HG02840 (cell line): ENCODE data around the gene LINC00632.
"Not testable (repeated sequence)": the region's sequence is repeated elsewhere in the genome, so short reads cannot be mapped to it uniquely, and the experiment has no call there.

Source experiments
- ATAC-seq: cut with Tn5 transposase; IDR thresholded peaks from one replicate; pipeline ENCODE4 v1.9.1; 2021; ENCODE audit warnings: mild to moderate bottlenecking, moderate library complexity, moderate number of reproducible peaks; ENCODE audit not compliant: unreplicated experiment, low FRiP score

Gene LINC00632

DNA sequence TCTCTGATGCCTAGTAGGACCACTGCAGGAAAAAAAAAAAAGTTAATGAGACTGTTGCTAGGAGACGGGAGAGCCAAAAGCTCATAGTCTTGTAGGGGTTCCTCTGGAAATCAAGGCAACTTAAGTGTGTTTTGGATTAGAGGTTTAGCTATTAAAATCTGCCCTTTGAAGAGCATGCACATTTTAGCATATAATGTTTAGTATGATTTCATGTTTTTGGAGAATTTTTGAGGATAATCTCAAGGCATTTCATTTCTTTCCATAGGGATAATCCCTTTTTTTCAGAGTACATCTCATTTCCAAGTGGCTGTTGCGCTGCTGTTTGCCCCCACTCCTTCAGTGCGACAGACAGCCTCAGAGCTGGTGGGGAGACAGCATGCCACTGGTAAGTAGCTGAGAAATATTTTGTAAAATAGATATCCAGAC lies at the start of gene LINC00632:
Gene LINC00632, plus strand, starts transcription at position 339 of the 426 bp plus-strand sequence.
- ATAC-seq: no peak

DNA sequence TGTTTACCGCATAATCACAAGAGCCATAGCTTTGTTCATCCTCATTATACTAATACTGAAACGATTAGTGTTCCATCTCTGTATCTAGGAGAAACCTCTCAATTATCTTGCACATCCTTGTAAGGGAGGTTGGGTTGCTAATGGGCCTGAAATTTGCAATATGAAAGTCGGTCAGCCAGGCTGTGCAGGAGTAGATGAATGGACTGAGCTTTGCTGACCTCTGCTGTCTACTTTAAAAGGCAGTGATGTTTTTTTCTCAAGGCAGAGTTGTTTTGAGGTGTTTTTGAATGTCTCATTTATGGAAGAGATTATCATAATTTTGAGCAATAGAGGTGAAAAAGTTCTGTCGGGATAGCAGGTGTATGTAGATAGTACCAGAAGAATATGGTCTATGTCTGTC lies 47.9 kb upstream of the LINC00632 start:
- no peak for ATAC-seq

DNA sequence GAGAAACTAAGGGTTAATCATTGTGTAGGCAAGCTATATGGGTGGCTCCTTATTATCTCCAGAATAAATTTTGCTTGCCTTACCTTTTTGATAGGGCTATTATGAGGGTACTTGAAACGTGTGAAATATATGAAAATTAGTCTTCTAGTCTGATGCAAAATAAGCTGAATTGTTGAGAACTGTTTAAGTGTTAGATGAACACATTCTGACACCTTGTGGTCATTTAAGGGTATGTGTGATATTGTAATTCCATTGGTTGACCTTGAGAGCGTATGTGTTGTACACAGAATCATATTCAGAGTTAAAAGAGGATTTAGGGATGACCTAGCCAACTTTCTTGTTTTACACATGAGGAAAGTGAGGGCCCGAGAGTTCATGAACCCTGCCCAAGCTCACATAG lies 44.6 kb upstream of the LINC00632 start:
- ATAC-seq: no peak

DNA sequence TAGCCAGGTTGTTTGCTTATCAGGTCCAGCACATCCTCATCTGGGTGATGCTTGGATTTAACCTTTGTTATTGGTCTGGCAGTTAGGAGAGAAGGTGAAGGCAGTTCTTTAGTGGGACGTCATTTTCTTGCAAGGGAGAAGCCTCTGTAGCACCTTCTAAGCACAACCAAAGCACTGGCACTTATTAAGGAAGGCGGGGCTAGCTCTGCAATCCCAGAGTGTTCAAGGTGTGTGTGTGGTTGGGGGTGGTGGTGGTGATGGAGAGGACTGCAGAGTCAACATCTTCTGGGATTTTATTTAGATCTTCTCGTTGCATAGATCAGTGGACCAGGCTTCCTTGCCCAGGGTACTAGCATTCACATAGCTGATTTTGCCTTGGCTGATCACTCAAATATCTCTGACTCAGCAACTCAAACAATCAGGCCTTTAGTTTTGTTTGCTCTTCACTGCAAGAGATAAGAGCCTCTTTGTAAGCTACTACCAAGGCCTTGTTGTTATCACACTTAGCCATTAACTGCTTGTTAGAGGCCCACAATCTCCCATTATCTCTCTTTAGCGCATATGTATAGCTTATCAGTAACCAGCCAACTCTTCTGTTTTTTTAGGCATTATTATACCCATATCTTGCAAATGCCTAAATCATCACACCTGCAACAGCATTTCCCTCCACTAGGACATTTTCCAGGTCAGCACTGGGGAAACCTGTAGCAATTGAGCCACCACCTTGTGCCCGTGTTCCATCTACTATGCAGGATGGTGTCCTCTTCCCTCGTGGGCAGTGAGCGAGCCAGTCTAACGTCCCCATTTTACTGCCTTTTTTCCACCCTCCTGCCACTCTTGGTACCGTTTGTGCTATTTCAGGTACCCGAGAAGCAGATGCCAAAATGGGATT lies 36.5 kb upstream of the LINC00632 start:
- ATAC-seq: no peak

DNA sequence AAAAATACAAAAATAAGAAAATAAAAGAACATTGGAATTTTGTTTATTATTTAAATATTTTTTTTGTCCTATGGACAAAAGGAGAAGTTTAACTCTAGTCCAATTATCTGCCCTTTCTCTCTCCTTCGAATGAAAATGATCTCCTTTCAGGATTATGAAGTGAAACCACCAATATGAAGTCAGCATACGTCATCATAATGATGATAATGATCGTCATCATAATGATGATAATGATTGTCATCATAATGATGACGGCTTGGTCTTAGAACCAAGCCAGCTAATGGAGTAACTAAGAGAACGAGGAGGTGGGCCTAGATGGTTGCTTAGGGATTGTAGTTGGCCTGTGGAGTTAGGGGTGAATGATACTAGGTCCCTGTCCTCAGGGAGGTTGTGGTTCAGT lies 21.9 kb upstream of the LINC00632 start:
- no peak for ATAC-seq

DNA sequence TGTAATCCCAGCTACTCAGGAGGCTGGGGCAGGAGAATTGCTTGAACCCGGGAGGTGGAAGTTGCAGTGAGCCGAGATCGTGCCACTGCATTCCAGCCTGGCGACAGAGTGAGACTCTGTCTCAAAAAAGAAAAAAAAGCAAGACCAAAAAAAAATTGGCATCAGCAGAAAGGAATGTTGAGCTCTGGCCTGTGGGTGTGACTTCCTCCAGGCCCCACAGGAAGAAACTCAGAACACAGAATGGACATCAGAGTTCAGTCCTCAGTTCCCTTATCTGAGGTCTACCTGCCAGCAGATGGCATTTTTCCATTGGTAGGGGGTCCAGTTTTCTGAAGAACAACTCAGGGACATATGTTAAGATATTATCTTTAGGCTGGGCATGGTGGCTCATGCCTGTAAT lies 18.0 kb upstream of the LINC00632 start:
- not testable (repeated sequence) for ATAC-seq

DNA sequence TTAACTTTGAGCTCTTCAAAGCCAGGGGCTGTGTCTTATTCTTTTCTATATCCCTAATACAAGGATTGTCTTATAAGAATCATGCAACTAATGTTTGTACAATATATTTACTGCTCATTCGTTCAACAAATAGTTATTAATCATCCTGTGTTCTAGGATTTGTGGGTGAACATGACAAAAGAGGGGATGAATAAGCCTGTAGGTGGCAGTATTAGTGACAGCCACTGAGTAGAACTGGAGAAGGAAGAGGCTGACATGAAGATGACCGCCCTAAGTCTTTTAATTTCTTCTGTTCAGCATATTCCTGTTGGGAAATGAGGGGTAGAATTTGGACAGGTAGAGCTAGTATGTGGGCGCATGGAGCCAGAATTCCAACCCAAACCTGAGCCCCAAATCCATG lies 11.9 kb upstream of the LINC00632 start:
- ATAC-seq: no peak

DNA sequence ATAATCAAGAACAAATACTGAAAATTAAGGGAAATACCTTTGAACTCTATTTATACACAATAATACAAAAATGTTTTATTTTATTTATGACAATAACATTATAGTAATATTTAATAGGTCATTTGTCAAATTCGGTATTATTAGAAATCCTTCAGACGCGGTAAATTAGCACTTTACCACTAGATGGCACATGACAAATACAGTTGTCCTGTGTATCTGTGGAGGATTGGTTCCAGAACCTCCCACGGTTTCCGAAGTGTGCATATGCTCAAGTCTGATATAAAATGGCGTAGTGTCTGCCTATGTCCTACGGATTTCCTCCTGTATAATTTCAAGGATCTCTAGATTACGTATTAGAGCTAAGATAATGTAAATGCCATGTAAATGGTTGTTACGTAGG lies 8.1 kb upstream of the LINC00632 start:
- ATAC-seq: no peak

DNA sequence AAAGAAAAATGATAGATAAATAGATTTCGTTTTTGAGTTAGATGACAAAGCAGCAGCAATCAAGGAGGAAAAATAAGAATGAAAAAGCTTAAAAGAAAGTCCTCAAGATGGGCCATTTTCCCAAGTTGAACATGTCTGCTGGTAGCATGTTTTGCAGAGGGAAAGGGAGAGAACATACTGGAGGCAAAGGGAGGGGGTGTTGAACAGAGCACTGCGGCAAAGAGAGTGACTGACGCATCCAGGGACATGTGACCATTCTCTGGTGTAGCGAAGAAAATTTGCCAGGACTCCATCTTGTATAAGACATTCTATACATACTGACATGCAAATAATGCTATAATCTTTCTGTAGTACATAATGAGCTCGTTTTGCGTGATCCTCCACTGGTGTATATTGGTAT lies 1.2 kb downstream of the LINC00632 start:
- ATAC-seq: no peak

DNA sequence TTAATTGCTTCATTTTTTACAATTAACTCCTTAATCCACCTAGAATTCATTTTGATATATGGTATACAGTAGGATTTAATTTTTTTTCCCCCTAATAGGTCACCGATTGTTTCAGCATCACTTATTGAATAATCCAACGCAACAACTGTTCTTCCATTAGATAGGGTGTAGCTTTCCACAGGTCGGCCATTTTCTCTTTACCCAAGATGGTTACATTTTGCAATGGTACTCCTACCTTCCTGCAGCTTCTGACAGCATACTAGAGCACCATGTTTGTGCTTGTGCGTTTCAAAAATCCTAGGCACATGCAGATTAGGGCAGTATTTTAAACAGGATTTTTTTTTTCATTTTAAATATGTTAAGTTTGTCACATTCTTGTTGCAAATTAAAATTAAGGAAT lies 2.3 kb downstream of the LINC00632 start:
- no peak for ATAC-seq

DNA sequence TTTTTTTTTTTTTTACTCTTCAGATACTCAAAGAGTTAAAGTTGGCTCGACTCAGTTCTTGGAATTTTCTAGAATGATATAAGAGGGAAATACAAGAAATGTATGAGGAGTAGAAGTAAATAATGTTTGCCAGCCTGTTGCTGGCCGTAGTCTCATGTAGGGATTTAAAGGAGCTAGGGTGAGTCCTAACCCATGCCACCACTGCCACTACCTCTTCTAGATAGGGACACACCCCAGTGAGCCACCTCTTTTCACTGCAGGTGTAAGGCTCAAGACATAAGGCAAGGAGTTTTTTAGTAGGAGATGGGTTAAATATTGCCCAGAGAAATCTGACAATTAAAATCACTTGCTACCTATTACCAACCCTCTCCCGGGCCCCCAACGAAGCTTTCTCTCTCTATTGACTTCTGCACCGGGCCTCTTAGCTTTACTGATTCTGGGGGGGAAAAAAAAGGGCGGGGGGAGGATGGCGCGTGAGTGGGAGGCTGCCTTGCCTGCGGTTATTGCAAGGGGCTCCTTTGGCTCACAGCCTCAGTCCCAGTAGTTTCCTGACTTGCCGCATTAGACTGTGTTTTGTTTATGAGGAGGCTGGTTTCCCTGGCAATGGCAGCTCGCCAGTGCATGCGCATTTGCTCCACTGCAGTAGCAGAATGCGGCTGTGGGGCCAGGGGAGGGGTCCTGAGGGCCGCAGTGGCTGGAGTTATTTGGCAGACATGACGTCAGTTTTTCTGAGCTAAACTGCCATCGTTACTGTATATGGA lies 3.0 kb downstream of the LINC00632 start:
- ATAC-seq: no peak

DNA sequence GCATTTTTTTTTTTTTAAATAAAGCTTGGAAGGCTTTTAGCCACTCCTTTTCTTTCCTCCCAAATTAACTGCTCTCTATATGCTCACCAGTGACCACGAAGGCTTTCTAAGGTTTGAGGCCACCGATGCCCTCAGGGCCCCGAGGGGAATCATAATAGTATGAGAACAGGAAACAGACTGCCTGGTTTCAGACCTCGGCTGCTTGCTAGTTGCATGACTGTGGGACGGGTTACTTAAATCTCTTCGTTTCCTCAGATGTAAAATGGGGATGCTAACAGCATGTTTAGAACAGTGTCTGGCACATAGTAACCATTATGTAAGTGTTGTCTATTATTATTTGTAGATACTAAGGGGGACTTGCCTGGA lies 3.6 kb downstream of the LINC00632 start:
- ATAC-seq: no peak

DNA sequence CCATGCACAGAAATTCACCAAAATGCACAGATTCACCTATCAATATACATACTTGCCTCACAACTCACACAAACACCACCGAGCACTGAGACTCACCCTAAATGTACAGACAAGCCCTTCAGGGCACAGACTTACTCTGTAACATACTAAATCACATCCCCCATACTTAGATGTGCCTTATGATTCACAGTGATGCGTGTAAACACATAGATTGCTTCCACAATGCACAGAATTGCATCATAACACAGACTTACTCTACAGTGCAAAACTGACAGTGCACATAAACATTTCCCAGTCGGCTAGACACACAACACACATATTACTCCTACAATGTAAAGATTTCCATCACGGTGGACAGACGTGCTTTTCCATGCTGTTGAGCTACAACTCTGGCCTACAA lies 6.2 kb downstream of the LINC00632 start:
- no peak for ATAC-seq

DNA sequence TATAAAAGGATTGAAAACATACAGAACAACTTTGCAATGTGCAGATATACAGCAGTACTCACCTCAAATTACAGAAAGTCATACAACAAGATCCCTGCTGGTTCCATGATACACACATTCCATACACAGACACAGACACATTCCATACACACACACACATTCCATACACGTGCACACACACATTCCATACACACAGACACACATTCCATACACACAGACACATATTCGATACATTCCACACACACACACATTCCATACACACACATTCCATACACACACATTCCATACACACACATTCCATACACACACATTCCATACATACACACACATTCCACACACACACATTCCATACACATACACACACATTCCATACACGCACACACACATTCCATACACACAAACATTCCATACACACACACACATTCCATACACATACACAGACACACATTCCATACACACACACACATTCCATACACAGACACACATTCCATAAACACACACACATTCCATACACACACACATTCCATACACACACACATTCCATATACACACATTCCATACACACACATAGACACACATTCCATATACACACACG lies 13.7 kb downstream of the LINC00632 start:
- ATAC-seq: no peak

DNA sequence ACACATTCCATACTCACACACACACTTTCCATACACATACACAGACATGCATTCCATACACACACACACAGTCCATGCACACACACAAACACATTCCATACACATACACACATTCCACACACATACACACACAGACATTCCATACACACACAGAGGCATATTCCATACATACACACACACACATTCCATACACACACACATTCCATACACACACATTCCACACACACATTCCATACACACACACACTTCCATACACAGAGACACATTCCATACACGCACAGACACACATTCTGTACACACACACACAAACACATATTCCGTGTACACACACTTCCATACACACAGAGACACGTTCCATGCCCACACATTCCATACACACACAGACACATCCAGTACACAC lies 14.8 kb downstream of the LINC00632 start:
- no peak for ATAC-seq

DNA sequence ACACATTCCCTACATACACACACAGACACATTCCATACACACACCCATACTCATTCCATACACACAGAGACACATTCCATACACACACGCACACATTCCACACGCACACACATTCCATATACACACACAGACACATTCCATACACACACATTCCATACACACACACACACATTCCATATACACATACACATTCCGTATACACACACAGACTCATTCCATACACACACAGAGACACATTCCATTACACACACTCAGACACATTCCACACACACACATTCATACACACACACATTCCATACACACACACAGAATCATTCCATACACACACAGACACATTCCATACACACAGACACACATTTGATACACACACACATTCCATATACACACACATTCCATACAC lies 15.2 kb downstream of the LINC00632 start:
- no peak for ATAC-seq

DNA sequence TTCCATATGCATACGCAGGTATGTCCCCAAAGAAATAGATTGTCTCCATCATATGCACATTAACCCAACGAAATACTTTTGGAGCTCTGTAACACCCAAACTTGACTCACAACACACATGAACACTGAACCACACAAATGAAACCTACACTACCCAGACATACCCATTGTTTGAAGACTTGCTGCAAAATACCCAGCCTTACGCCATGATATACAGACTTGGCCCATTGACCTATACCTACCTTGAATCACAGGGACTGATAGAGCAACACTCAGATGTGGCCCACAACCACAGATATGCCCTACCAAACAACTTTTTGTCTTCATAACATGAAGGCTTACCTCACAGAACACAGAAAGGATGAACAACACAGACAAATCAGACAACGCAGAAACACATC lies 15.9 kb downstream of the LINC00632 start:
- no peak for ATAC-seq

DNA sequence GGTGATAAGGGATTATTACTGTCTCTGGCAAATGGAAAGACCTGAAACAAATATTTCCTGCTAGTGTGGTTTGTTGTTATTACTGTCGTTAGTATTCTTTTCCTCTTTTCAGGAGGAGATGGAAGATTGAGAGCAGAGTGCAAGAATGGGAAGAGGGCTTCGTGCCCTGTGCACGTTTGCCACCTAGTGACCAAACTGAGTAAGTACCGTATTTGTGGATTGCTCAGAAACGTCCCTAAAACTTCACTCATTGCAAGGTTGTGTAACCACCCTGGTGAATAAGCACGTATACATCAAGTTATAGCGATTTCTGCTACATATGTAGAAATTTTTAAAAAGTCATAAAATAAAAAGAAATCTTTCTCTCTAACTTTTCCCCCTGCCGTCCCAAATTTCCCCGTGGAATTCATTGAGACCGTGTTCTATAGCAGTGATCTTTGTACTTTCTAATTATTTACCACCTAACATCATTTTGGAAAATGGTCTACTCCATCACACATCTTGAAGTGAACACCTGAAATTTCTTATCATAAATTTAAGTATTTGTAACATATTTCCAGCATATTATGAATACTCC lies 24.3 kb downstream of the LINC00632 start:
- ATAC-seq: no peak

DNA sequence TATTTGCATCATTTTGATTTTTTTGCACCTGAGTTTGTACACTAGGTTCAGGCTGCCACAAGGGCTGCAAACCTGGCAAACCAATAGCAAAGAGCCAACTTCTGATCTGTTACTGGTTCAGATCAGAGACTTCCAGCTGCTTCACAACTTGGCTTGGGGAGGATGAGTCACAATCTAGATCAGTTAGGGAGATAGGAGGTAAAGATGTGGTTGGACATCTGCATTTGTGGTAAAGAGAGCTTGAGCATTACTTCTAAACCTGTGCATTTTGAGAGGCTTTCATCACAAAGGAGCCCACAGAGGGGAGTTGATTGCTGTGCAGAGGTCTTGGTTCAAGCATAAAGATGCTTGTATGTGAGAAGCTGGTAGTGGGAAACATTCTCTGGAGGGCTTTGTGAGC lies 34.5 kb downstream of the LINC00632 start:
- no peak for ATAC-seq

DNA sequence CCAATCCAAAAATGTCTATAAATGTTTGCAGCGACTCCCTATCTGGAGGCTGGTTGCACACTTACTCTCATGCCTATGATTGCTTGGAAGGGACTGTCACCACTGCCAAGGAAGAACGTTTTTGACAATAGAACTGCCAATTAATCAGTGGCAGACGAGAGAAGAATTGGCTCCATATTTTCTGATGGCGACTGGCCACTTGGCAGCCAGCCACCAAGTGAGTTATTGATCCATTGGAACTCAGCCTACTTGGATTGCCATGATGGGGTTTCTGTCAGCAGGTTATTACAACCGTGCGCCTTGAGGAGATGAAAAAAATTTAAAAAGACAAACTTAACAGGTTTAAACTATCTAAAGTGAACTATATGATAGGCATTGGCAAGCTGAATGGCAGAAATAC lies 47.4 kb downstream of the LINC00632 start:
- ATAC-seq: no peak

DNA sequence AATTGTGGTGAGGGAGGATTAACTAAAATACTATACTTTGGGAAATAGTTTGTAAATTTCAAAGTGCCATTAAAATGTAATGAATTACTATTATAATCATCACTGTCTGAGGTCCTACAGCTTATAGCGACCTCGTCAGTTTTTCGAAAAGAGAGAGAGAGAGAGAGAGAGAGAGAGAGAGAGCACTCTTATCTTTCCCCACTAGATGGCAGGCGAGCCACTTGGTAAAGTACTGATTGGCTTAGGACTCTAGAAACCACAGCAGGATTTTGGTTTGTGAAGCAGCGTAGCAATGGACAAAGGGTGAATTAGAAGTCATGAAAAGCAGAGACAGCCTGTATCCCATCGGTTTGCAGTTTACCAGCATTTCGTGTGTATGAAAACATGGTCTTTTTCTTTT lies 52.5 kb downstream of the LINC00632 start:
- ATAC-seq: no peak
